Measurements from ENCODE around the gene EIF2AK3. TPM values are rescaled to one million over a fixed set of nuclear protein-coding genes. Genes with fewer than 3 reads are reported as not detected.

EIF2AK3 gene
- total and polyA plus RNA-seq, 4 donors = 5.3 to 46.7 (median 18.6) TPM

DNA sequence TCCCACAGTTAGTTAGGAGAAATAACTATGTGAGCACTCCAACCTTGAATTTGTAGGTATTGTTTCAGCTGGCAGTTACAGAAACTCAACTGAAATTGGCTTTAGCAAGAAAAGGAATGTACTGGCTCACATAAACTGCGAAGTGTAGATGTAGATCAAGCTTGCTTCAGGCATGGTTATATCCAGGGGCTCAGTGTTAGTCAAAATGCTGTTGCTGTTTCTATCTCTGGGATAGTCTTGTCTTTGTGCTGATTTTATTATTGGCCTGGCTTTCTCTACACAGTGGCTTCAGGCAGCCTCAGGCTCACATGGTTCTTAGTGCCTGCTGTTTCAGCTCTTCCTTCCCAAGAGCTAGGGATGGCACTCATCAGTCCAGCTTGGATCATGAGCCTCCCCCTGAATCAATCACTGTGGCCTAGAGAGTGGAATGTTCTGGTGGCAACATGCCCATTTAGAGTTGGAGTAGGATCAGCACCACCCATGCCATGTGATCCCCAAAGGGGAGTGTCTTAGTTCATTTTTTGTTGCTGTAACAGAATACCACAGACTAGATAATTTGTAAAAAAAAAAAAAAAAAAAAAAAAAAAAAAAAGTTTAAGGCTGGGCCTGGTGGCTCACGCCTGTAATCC lies 105.7 kb downstream of the EIF2AK3 start:
- Histone ChIP-seq H3K9me3 (ENCODE audit: control insufficient read depth in 4 of 4, insufficient read depth in 3 of 4, low read length in 3 of 4) (peaks cover 0 to 5% (median 0%) of the 10 kb centered on the region in 4 donors), H3K27me3 (ENCODE audit: control insufficient read depth in 3 of 3, insufficient read depth in 3 of 3, low read length in 2 of 3) (no peaks in the 10 kb centered on the region), H3K4me1 (ENCODE audit: control insufficient read depth in 5 of 5, insufficient read depth in 5 of 5, low read length in 5 of 5) (peaks cover 0 to 2% (median 0%) of the 10 kb centered on the region in 5 donors), H3K27ac (ENCODE audit: low read depth in 1 of 2, low read length in 1 of 2) (no peak overlapping the region), H3K4me3 (no peak overlapping the region), H3K9ac (ENCODE audit: insufficient read depth in 1 of 2, low read length in 2 of 2) (no peak overlapping the region), H3K36me3 (ENCODE audit: control insufficient read depth in 4 of 4, insufficient read depth in 4 of 4, low read length in 4 of 4) (no peaks in the 10 kb centered on the region)
- TF ChIP-seq, protein P1, sequence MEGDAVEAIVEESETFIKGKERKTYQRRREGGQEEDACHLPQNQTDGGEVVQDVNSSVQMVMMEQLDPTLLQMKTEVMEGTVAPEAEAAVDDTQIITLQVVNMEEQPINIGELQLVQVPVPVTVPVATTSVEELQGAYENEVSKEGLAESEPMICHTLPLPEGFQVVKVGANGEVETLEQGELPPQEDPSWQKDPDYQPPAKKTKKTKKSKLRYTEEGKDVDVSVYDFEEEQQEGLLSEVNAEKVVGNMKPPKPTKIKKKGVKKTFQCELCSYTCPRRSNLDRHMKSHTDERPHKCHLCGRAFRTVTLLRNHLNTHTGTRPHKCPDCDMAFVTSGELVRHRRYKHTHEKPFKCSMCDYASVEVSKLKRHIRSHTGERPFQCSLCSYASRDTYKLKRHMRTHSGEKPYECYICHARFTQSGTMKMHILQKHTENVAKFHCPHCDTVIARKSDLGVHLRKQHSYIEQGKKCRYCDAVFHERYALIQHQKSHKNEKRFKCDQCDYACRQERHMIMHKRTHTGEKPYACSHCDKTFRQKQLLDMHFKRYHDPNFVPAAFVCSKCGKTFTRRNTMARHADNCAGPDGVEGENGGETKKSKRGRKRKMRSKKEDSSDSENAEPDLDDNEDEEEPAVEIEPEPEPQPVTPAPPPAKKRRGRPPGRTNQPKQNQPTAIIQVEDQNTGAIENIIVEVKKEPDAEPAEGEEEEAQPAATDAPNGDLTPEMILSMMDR (IDR thresholded peaks at IDR 0.05; ENCODE audit: control extremely low read depth, extremely low read depth) = no peak
- ATAC-seq (ENCODE audit: insufficient read depth, low FRiP score) (no peak), DNase-seq (peak in 2 of 3 donors; percentile 2 to 10)
- WGBS, 2 donors = 88 to 90% methylated on average over 2 of the region's 2 CpGs

DNA sequence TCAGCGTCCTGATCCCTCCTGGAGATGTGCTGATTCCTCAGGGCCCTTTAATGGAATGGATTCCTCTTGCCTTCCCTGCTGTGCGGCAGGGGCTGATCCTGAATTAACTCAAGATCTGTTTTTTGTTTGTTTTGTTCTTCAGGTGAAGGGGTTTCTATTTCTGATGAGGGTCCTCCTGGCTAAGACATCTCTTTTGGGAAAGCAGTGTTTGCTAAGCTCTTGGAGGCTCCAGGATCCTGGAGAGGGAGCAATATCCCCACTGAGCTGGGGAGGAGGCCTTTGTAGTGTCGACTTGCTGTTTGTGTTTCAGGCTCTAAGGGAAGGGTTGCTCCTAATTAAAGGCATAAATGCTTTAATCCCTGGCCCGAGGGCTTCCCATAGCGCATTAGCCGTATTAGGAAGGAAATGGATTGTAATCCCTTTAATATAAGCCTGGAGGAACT lies 109.5 kb downstream of the EIF2AK3 start:
- no peak overlapping the region for H3K4me3 ChIP-seq
- H3K36me3 ChIP-seq (ENCODE audit: control insufficient read depth in 4 of 4, insufficient read depth in 4 of 4, low read length in 4 of 4) = no peaks in the 10 kb centered on the region
- no peaks in the 10 kb centered on the region for H3K27me3 ChIP-seq (ENCODE audit: control insufficient read depth in 3 of 3, insufficient read depth in 3 of 3, low read length in 2 of 3)
- 49 to 56% methylated on average over 6 of the region's 6 CpGs for WGBS, 2 donors
- TF ChIP-seq, protein P1 (IDR thresholded peaks at IDR 0.05; ENCODE audit: control extremely low read depth, extremely low read depth) = no peak
- H3K9ac ChIP-seq (ENCODE audit: insufficient read depth in 1 of 2, low read length in 2 of 2) = no peak overlapping the region
- no peak for ATAC-seq (ENCODE audit: insufficient read depth, low FRiP score)
- no peaks in the 10 kb centered on the region for H3K9me3 ChIP-seq (ENCODE audit: control insufficient read depth in 4 of 4, insufficient read depth in 3 of 4, low read length in 3 of 4)
- peaks cover 0 to 2% (median 0%) of the 10 kb centered on the region in 5 donors for H3K4me1 ChIP-seq (ENCODE audit: control insufficient read depth in 5 of 5, insufficient read depth in 5 of 5, low read length in 5 of 5)
- H3K27ac ChIP-seq (ENCODE audit: low read depth in 1 of 2, low read length in 1 of 2) = no peak overlapping the region
- DNase-seq = peak in 1 of 3 donors; percentile 13

Other genes with a start within 250 kb of the EIF2AK3 start
- under 1 TPM in 1 of 2 donors, not detected in 1; 0.17 TPM for gene FOXI3, start 174.8 kb downstream of the EIF2AK3 start, total RNA-seq
- gene FOXI3, start 174.8 kb downstream of the EIF2AK3 start, polyA plus RNA-seq = not detected
- 10 to 100 TPM; 16.8 to 18.4 TPM for gene RPIA, start 64.2 kb upstream of the EIF2AK3 start, total RNA-seq
- gene RPIA, start 64.2 kb upstream of the EIF2AK3 start, polyA plus RNA-seq = 10 to 100 TPM; 18.4 to 25.3 TPM